ENCODE data around the gene CCDC126. TPM values are rescaled to one million over a fixed set of nuclear protein-coding genes. Genes with fewer than 3 reads are reported as not detected.

CCDC126 gene
- total and polyA plus RNA-seq, 9 of the 15 experiments (the other 6 are each of a cell fraction or from before 2014, with no cell fraction given): 3.0 to 16.2 (median 5.2) TPM

- H2AFZ ChIP-seq (ENCODE audit: low read depth, low read length): no peak overlapping the region
- ATAC-seq (no peak), DNase-seq (ENCODE audit: extremely low read depth in 1 of 4, low spot score in 3 of 4) (no peak), FAIRE-seq (no peak)
- CTCF ChIA-PET (ENCODE audit: low intra/inter-chr PET ratio): no interaction called here
- intact Hi-C loops (cut with micrococcal nuclease): no loop called here
- H3K9me1 ChIP-seq (ENCODE audit: control insufficient read depth, insufficient read depth, low read length): no peaks in the 10 kb centered on the region
- H3K27ac ChIP-seq (ENCODE audit: extremely low read depth, low read depth, low read length): no peak overlapping the region
- in situ Hi-C loops (cut with MboI): no loop called here
- BruUV-seq (replicated peaks): no TSS peak
- no peaks in the 10 kb centered on the region for H3K79me2 ChIP-seq (ENCODE audit: control insufficient read depth, insufficient read depth, low read length)
- peaks cover 15 to 22% of the 10 kb centered on the region in 2 experiments for H3K4me1 ChIP-seq (replicated peaks in 1 of 2; ENCODE audit: control insufficient read depth in 2 of 2, insufficient read depth in 2 of 2, low read length in 2 of 2)
- TF ChIP-seq RBM34 (IDR thresholded peaks at IDR 0.05; ENCODE audit: borderline replicate concordance, insufficient read depth, low read length) (no peak), ID3 (CRISPR knock-in tag; IDR thresholded peaks at IDR 0.05) (no peak), ID3 (tag; IDR thresholded peaks at IDR 0.05) (no peak), BHLHE40 (IDR thresholded peaks at IDR 0.05; ENCODE audit: low read length) (no peak), HMGN3 (IDR thresholded peaks at IDR 0.05; ENCODE audit: borderline replicate concordance, extremely low read depth, insufficient read length, low read depth, low read length) (no peak), ZNF324 (CRISPR knock-in tag; IDR thresholded peaks at IDR 0.05) (no peak), ZNF124 (CRISPR knock-in tag; IDR thresholded peaks at IDR 0.05) (no peak), ZNF444 (CRISPR knock-in tag; IDR thresholded peaks at IDR 0.05) (no peak), ZNF316 (IDR thresholded peaks at IDR 0.05) (no peak)
- POLR2A ChIA-PET: interaction anchor here (1.6 kb wide), 1 partner anchor 8 kb away, joined by 4 read pairs; no protein-coding TSS in a partner anchor
- no peak overlapping the region for H3K4me3 ChIP-seq
- H3K9ac ChIP-seq (ENCODE audit: insufficient read depth in 1 of 2, low read depth in 2 of 2, low read length in 2 of 2): no peak overlapping the region
- H3K4me2 ChIP-seq (ENCODE audit: insufficient read depth, low read length): no peak overlapping the region
- no peaks in the 10 kb centered on the region for H3K27me3 ChIP-seq (ENCODE audit: control insufficient read depth in 2 of 2, insufficient read depth in 2 of 2, low read length in 2 of 2)
- H3K9me3 ChIP-seq (replicated peaks; ENCODE audit: control insufficient read depth, insufficient read depth, low read depth, low read length): no peaks in the 10 kb centered on the region; the same call in 1 of the 2 replicates
- H3K36me3 ChIP-seq (ENCODE audit: control insufficient read depth, insufficient read depth, low read length): no peaks in the 10 kb centered on the region
- WGBS (ENCODE audit: insufficient coverage, low coverage, missing lambda C conversion rate): 0% methylated on average over 1 of the region's 1 CpG
- no peaks in the 10 kb centered on the region for H4K20me1 ChIP-seq (replicated peaks; ENCODE audit: control insufficient read depth, insufficient read depth, low read length)
Observed at GRCh38 chr7:23593706-23594105, 3.5 kb upstream of the CCDC126 start.
